ENCODE results near the gene LRP1B. TPM values are rescaled to one million over a fixed set of nuclear protein-coding genes. Genes with fewer than 3 reads are reported as not detected.

Gene LRP1B
- total RNA-seq, 1 experiment from 2014 or later: 0.52 TPM

GRCh38 chr2:141499123-141499522 is 631.7 kb downstream of the LRP1B start (continued):
- no peak for TF ChIP-seq RELA (CRISPR knock-in tag; IDR thresholded peaks at IDR 0.05; ENCODE audit: borderline replicate concordance)

- ChIA-PET POLR2A (no interaction called here), CTCF (no interaction called here)
- H3K4me3 Mint-ChIP-seq: no peak overlapping the region
- ATAC-seq (no peak), DNase-seq (ENCODE audit: low spot score) (no peak)
- H3K27me3 Mint-ChIP-seq (ENCODE audit: low read depth): no peaks in the 10 kb centered on the region
- TF ChIP-seq ZMAT4 (CRISPR knock-in tag; IDR thresholded peaks at IDR 0.05): no peak
- no peak for TF ChIP-seq IRF1 (CRISPR knock-in tag; IDR thresholded peaks at IDR 0.05)
- TF ChIP-seq CTCF (IDR thresholded peaks at IDR 0.05): no peak
- no peak for TF ChIP-seq MXD4 (CRISPR knock-in tag; IDR thresholded peaks at IDR 0.05; ENCODE audit: borderline replicate concordance)
- no peak for TF ChIP-seq USF2 (CRISPR knock-in tag; IDR thresholded peaks at IDR 0.05)
- TF ChIP-seq STAT6 (CRISPR knock-in tag; conservative IDR thresholded peaks at IDR 0.05; ENCODE audit: low read depth): no peak
- TF ChIP-seq NR2C2 (CRISPR knock-in tag; IDR thresholded peaks at IDR 0.05): no peak
- no peak for TF ChIP-seq MAX (CRISPR knock-in tag; IDR thresholded peaks at IDR 0.05)
- TF ChIP-seq E2F4 (CRISPR knock-in tag; IDR thresholded peaks at IDR 0.05; ENCODE audit: borderline replicate concordance, low read depth): no peak
- no peak for TF ChIP-seq MLX (CRISPR knock-in tag; IDR thresholded peaks at IDR 0.05)
- TF ChIP-seq RELA (CRISPR knock-in tag; IDR thresholded peaks at IDR 0.05; ENCODE audit: borderline replicate concordance): no peak
- TF ChIP-seq ZNF219 (CRISPR knock-in tag; IDR thresholded peaks at IDR 0.05; ENCODE audit: borderline replicate concordance): no peak
- no peak for TF ChIP-seq ZNF138 (CRISPR knock-in tag; conservative IDR thresholded peaks at IDR 0.05)
- no peak for TF ChIP-seq ATF2 (CRISPR knock-in tag; IDR thresholded peaks at IDR 0.05; ENCODE audit: borderline replicate concordance, low read depth)
- TF ChIP-seq E2F5 (CRISPR knock-in tag; IDR thresholded peaks at IDR 0.05): no peak
- H3K27ac Mint-ChIP-seq: no peak overlapping the region
- H3K9me3 Mint-ChIP-seq: no peaks in the 10 kb centered on the region
- no peaks in the 10 kb centered on the region for H3K36me3 Mint-ChIP-seq
- H3K4me1 Mint-ChIP-seq: 0 out of 2 replicates have a peak, but pooled peaks cover 4% of the 10 kb centered on the region
Observed at GRCh38 chr2:141498561-141498960, 632.3 kb downstream of the LRP1B start.

Data from WTC11 (cell line).